ENCODE results near the gene DPP4.
A peak's percentile ranks its signal among the peaks of the same experiment; 100 is the strongest.

The DPP4 gene

GRCh38 chr2:162014751-162015150, 59.3 kb downstream of the DPP4 start:
- DNase-seq: no peak

DNA sequence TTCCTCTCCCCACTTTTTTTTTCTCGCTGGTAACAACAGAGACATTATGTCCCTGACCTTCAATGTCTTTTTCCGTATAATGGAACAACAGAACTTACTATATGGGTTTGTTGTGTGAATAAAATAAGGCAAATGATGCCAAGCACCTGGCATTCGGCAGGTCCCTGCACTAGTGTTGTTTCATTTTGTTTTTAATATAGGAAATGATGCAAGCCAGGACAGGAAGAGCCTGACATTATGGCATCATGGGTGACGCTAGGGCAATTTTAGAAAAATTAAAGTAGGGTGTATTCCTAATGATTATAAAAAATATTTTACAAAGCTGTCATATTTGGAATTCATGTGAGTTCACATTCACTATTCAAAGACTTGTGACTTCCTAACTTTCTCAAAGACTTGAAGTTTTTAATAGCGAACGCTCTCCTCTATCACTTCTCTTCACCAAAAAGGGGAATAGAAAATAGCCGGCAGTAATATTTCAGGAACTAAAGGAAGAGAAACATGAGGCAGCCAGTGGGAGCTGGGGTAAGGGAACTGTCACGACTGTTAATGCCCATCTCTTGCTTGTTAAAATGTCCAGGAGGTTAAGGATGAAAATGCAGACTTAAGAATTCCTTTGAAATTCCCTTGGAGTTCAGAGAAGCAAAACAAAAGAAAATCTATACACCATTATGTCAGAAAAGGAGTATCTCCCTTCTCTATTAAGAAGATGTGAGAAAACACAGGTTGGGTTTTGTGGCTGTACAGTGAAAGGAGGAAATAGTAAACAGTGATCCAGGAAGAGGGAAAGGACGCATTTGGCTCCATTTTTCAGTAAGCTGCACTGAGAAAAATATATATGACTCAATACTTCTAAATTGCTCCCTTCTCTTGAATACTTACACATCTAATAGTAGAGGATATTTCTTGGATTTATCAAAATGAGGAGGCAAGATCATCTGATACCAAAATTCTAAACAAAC, 60.2 kb downstream of the DPP4 start:
- DNase-seq: peak; percentile 14 to 39

GRCh38 chr2:162012565-162013058, 61.4 kb downstream of the DPP4 start:
- no peak for DNase-seq

GRCh38 chr2:162011706-162012564, 62.1 kb downstream of the DPP4 start:
- DNase-seq: peak; percentile 50 to 81

DNA sequence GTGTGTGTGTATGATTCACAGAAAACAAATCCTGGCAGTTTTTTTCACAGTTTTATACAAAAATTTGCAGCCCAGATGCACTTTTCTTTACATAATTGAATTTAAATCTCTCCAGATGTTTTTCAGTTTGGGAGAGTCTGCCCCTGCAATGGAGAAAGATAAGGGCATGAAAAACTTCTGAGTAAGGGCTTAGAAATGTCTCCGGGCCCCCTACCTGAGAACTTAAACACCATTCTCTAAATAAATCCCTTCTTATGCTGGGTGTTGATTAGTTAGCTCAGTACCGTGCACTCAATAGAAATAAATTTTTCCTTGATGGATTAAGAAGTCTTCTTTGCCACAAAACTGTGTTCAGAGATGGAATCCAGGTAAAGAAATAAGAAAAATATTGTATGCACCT, 64.5 kb downstream of the DPP4 start:
- no peak for DNase-seq

DNA sequence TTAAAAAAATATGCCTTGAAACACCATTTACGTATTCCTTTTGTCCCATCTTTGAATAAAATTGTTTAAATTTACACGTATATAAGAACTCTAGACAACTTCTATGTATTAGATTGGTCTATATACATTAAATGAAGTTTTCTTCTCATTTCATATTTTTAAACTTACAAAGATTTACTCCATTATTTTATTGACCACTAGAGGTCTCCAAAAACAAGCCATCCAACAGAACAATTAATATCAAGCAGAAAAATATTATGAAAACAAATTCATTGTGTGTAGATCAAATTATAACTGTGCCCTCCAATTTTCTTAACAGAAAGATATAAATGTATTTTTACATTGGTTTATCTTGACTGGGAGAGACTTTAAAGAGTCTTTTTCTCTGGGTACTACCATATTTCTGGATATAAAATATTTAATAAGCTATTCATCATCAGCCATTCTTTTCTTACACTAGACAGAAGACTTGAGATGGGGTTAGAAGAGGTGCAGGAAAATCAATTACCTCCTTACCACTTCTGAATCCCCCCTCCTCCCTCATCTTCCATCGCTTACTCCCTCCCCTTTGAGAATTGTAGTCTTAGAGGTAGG, 66.5 kb downstream of the DPP4 start:
- DNase-seq: peak in 1 of 2 donors; percentile 46

DNA sequence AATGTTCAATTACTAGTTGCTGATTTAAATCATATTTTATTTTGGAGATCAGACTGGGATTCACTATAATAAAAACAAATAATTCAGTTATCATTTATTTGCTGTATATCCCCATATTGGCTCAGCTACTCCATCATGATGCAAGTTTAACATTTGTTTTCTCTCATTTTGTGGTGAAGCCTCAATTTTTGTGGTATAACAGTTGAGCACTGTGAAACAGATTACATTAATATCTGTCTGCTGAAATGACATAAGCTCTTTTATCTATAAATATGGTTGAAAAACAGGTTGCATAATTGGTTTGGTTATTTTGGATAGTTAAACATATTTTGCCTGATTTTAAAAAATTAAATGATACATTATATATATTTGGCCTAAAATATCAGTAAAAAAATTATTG, 67.7 kb downstream of the DPP4 start:
- DNase-seq: no peak

GRCh38 chr2:162004031-162004430, 70.0 kb downstream of the DPP4 start:
- DNase-seq: no peak

DNA sequence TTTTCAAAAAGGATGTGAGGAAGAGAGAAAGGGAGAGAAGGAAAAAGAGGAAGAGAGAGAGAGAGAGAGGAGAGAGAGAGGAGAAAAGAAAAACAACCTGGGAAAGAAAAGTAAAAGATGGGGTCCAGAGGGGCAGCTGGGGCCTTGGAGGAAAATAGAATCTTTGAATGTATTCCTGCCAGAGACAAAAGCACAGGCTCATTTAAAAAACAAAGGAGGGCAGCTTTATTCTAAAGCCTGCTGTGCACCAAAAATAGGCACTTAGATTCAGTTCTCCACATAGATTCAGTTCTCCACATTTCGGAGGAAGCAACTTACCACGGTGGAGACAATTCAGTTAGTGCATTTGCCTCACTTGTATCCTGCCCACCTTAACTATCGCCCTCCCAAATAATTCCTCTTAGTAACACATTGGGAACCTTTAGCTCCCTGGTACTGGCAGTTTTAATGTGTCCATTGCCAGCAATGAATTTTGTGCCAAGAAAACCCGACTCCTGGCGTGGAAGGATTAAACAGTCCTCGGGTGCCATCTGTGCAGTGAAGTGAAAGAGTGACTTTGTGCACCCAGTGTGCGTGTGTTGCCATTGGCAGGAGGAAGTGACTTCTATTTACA, 71.3 kb downstream of the DPP4 start:
- no peak for DNase-seq

- DNase-seq: no peak
Observed at GRCh38 chr2:162000431-162000830, 73.6 kb downstream of the DPP4 start.

GRCh38 chr2:161999321-161999720, 74.7 kb downstream of the DPP4 start:
- DNase-seq: no peak

DNA sequence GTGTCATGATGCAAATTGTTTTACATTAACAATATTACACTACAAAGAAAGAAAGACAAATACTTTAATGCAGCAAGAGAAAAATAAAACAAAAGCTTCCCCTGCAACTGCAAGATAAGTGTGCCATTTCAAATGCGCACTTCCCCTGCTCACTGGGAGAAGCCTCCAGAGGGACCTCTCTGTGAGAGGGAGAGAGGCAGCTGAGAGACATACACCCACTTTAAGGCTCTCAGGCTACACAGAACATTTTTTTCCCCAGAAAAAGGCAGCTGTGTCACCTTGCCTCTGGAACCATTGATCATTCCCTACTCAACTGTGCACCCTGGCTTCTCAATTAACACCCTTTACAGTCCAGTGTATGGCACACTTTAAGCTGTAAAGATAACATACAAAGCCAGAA, 75.2 kb downstream of the DPP4 start:
- no peak for DNase-seq

DNA sequence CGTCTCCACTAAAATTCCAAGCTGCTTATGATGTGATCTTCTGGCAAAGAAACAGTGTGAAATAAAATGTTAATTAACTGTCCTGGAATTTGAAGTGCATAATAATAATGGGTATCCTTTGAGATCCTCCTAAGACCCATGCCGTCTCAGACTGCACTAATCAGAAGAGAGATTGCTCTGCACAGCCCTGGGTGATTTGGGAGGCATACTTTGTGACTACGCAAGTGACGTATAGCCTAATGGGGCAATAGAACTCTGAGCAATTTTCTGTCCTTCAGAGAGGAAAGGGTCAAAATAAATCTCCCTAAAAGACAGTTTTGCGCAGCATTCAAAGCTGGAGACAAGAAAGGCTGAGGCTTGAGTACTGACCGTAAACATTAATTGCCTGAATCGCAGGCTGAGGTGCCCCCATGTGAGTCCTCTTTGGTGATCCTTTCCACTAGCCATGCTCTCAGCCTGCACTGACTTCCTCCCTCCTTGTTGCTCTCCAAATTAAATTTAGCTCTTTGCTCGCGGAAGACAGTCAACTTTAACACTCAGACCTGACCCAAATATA, 76.0 kb downstream of the DPP4 start:
- DNase-seq: no peak

DNA sequence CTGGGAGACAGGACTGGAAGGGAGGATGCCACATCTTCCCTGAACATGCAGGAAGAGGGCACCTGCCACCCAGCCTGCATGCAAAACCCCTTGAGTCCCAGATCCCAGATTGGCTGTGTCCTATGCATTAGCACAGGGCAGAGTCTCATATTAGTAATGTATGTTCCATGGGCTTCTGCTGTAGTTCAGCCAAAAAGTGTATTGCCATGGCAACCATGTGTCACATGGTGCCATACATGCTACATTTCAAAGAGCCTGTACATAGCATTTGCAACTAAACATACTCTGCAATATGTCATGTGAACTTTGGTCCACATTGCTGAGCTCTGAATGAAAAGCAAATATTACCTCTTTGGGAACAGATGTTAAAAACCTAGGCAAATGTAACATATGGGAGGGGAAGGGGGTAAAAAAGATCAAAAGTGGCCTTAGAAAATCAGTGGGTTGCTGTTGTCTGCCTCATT, 78.4 kb downstream of the DPP4 start:
- peak in 1 of 2 donors; percentile 23 for DNase-seq

- DNase-seq: no peak
Observed at GRCh38 chr2:161994761-161995520, 79.1 kb downstream of the DPP4 start.

- DNase-seq: peak; percentile 65
Observed at GRCh38 chr2:161992531-161992930, 81.5 kb downstream of the DPP4 start.

DNA sequence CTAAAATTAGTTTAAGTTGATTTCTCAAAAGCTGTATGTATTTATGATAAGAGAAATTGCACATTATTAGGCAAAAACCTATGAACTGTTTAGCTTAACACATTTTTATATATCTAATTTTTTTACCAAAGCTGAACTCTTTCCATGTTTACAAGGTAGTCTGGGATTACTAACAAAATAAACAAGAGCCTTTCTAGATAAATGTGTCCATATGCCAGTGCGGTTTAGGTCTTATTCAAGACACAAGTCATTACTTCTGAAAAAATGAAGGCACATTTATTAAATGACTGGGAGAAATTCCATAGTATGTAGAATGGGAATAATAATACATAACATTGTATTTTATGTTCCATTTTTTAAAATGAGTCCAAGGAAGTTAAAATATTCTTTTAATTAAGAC, 82.0 kb downstream of the DPP4 start:
- DNase-seq: no peak

DNA sequence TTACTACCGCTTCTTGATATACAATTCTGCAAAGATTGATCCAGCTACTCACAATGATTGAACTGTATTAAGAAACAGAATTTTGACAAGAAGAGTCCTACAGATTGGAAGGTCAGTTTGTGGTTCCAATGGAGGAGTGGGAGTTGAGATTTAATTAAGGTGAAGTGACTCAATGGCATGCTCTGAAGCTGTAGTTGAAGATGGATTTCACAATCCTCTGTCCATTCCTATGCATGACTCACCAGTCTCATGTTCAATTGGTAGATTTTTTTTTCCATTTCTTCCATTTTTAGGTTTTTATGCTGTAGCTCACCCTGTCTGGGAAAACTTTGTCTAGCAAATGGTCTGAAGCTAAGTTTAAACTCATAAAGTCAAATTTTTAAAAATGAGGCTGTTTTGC, 83.3 kb downstream of the DPP4 start:
- no peak for DNase-seq

- DNase-seq: no peak
Observed at GRCh38 chr2:161990036-161990435, 84.0 kb downstream of the DPP4 start.

DNA sequence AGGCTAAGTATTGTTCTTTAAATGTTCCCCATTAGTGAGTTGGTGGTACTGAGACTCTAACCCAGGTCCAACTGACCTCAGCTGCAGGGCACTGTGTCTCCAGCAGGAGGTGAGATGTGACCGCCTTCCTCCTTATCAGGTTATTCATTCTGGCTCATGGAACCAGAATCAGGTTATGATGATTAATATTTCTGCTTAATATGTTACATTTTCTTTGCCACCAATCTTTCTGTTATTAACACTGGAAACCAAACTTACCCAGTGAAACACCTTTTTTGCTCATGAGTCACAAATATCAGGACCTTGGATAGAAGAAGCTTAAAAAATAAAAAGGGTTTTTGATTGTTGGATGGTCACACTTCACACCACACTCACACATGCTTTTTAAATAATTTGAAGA, 85.4 kb downstream of the DPP4 start:
- DNase-seq: no peak

GRCh38 chr2:161987311-161987710, 86.7 kb downstream of the DPP4 start:
- DNase-seq: no peak

GRCh38 chr2:161983866-161984265, 90.1 kb downstream of the DPP4 start:
- no peak for DNase-seq

All from CD4-positive, alpha-beta T cell treated with Interleukin-1 beta for 1 hour (primary cell).